HT1080 (cell line): ENCODE data around the gene MAP1B. TPM values are rescaled to one million over a fixed set of nuclear protein-coding genes. Genes with fewer than 3 reads are reported as not detected.

Experiments
- DNase-seq: peaks from one replicate; pipeline ENCODE4 v3.0.0-alpha.2; 2015; ENCODE audit warnings: low read depth
- small RNA-seq: library from RNA; depleted of rRNA; stranded (forward); fragments of <200 nt; gene quantifications from one replicate; pipeline ENCODE3, GENCODE V24; 2014
- total RNA-seq: library from RNA; depleted of rRNA; stranded (reverse); fragments of >200 nt; shearing (Covaris generic); gene quantifications from 2 replicates; pipeline ENCODE4 v1.2.3, GENCODE V29; 2014; rRNA removed

MAP1B gene
- total RNA-seq, 1 experiment from 2014 or later: 75.1 TPM

GRCh38 chr5:72245546-72245945 is 138.3 kb downstream of the MAP1B start:
- DNase-seq: no peak

- peak; percentile 44 for DNase-seq
Observed at GRCh38 chr5:72245951-72246532, 138.8 kb downstream of the MAP1B start.

- DNase-seq: peak; percentile 52
Observed at GRCh38 chr5:72246954-72247442, 139.7 kb downstream of the MAP1B start.

- peak; percentile 88 for DNase-seq
Observed at GRCh38 chr5:72248410-72248981, 141.2 kb downstream of the MAP1B start.

- no peak for DNase-seq
Observed at GRCh38 chr5:72251386-72251785, 144.1 kb downstream of the MAP1B start.

- no peak for DNase-seq
Observed at GRCh38 chr5:72252008-72252407, 144.7 kb downstream of the MAP1B start.

- peak; percentile 52 for DNase-seq
Observed at GRCh38 chr5:72252574-72253155, 145.4 kb downstream of the MAP1B start.

GRCh38 chr5:72255237-72255636 is 148.0 kb downstream of the MAP1B start:
- no peak for DNase-seq

GRCh38 chr5:72255670-72256069 is 148.4 kb downstream of the MAP1B start:
- DNase-seq: no peak

- DNase-seq: peak; percentile 60
Observed at GRCh38 chr5:72256536-72256935, 149.3 kb downstream of the MAP1B start.

Small RNA genes lying within 50 kb of the gene (small RNA-seq; reads per million reads assigned to genes)
- not detected for gene MIR4803

Other genes with a start within 250 kb of the MAP1B start
- 130 and 131 TPM in 2 replicates for gene MRPS27, start 212.8 kb downstream of the MAP1B start, total RNA-seq
- 13.4 and 15.6 TPM in 2 replicates for gene PTCD2, start 212.9 kb downstream of the MAP1B start, total RNA-seq